Liver (tissue), 9 donors: ENCODE measurements around the gene IRF4. TPM values are rescaled to one million over a fixed set of nuclear protein-coding genes. Genes with fewer than 3 reads are reported as not detected.
A peak's percentile ranks its signal among the peaks of the same experiment; 100 is the strongest.

ENCODE experiments used
- DNase-seq: peaks from one replicate; pipeline ENCODE4 v3.0.0-alpha.2; 2017; ENCODE audit warnings: low spot score
- H3K27ac ChIP-seq, 2 donors: one replicate each; pipeline ENCODE4 v1.7.0; 2013; ENCODE audit warnings: inconsistent platforms in 2 of 2, low read length in 2 of 2, control low read depth in 1 of 2, low read depth in 1 of 2, mild to moderate bottlenecking in 1 of 2
- H3K27me3 ChIP-seq, 4 donors: one replicate each; pipeline versions ENCODE4 v1.6.1 to v1.7.0; 2013; ENCODE audit warnings: low read length in 3 of 4, inconsistent platforms in 1 of 4, mild to moderate bottlenecking in 1 of 4, moderate library complexity in 1 of 4; ENCODE audit not compliant: control insufficient read depth in 4 of 4, insufficient read depth in 4 of 4
- H3K36me3 ChIP-seq, 4 donors: one replicate each; pipeline versions ENCODE4 v1.6.1 to v1.7.0; 2013; ENCODE audit warnings: low read length in 3 of 4, mild to moderate bottlenecking in 3 of 4, low read depth in 1 of 4, moderate library complexity in 1 of 4; ENCODE audit not compliant: control insufficient read depth in 4 of 4, insufficient read depth in 3 of 4
- H3K4me1 ChIP-seq, 4 donors: one replicate each; pipeline versions ENCODE4 v1.6.1 to v1.7.0; 2013; ENCODE audit warnings: low read length in 3 of 4, mild to moderate bottlenecking in 3 of 4, moderate library complexity in 1 of 4; ENCODE audit not compliant: control insufficient read depth in 4 of 4, insufficient read depth in 4 of 4
- H3K4me3 ChIP-seq, 3 donors: one replicate each; pipeline versions ENCODE4 v1.6.1 to v1.7.0; 2013; ENCODE audit warnings: low read length in 3 of 3, control low read depth in 1 of 3, low read depth in 1 of 3, mild to moderate bottlenecking in 1 of 3
- H3K9ac ChIP-seq, 2 donors: one replicate each; pipeline ENCODE4 v1.7.0; 2013; ENCODE audit warnings: low read length in 2 of 2, mild to moderate bottlenecking in 2 of 2, moderate library complexity in 2 of 2, control low read depth in 1 of 2, low read depth in 1 of 2
- H3K9me3 ChIP-seq, 4 donors: one replicate each; pipeline versions ENCODE4 v1.6.1 to v1.7.0; 2013; ENCODE audit warnings: low read length in 3 of 4; ENCODE audit not compliant: control insufficient read depth in 4 of 4
- ATF3 ChIP-seq: IDR thresholded peaks from 2 replicates; pipeline ENCODE4 v1.6.1; 2016; ENCODE audit warnings: antibody characterized with exemption
- CTCF ChIP-seq: fragments of 150-350 bp; IDR thresholded peaks from 2 replicates; pipeline ENCODE4 v1.5.1; 2017; ENCODE audit warnings: improper control_type of control experiment, low read depth, low read length; ENCODE audit not compliant: missing input control
- EGR1 ChIP-seq, 2 donors: IDR thresholded peaks; 2 replicates each; pipeline ENCODE4 v1.6.1; 2016 to 2018; ENCODE audit warnings: antibody characterized with exemption in 2 of 2, low read depth in 2 of 2
- FOXA1 ChIP-seq: IDR thresholded peaks from 2 replicates; pipeline ENCODE4 v1.6.1; 2016; ENCODE audit warnings: antibody characterized with exemption
- FOXA2 ChIP-seq: IDR thresholded peaks from 2 replicates; pipeline ENCODE4 v1.6.1; 2016; ENCODE audit warnings: antibody characterized with exemption
- GABPA ChIP-seq, 2 donors: IDR thresholded peaks in 1 of 2; conservative IDR thresholded peaks in 1 of 2; 2 replicates each; pipeline ENCODE4 v1.6.1; 2016; ENCODE audit warnings: antibody characterized with exemption in 2 of 2, mild to moderate bottlenecking in 1 of 2, moderate library complexity in 1 of 2
- HNF4A ChIP-seq, 2 donors: conservative IDR thresholded peaks; 2 replicates each; pipeline ENCODE4 v1.6.1; 2016; ENCODE audit warnings: antibody characterized with exemption in 2 of 2, mild to moderate bottlenecking in 2 of 2
- HNF4G ChIP-seq: IDR thresholded peaks from 2 replicates; pipeline ENCODE4 v1.6.1; 2016; ENCODE audit warnings: antibody characterized with exemption
- JUND ChIP-seq, 2 donors: IDR thresholded peaks; 2 replicates each; pipeline ENCODE4 v1.6.1; 2016; ENCODE audit warnings: antibody characterized with exemption in 2 of 2
- MAX ChIP-seq: IDR thresholded peaks from 2 replicates; pipeline ENCODE4 v1.6.1; 2016; ENCODE audit warnings: antibody characterized with exemption
- NR2F2 ChIP-seq: IDR thresholded peaks from 2 replicates; pipeline ENCODE4 v1.6.1; 2016; ENCODE audit warnings: antibody characterized with exemption
- RAD21 ChIP-seq, 2 donors: IDR thresholded peaks; 2 replicates each; pipeline ENCODE4 v1.6.1; 2016; ENCODE audit warnings: antibody characterized with exemption in 2 of 2, mild to moderate bottlenecking in 2 of 2
- REST ChIP-seq: IDR thresholded peaks from 2 replicates; pipeline ENCODE4 v1.6.1; 2016; ENCODE audit warnings: antibody characterized with exemption, mild to moderate bottlenecking
- RXRA ChIP-seq, 2 donors: IDR thresholded peaks; 2 replicates each; pipeline ENCODE4 v1.6.1; 2017 to 2018; ENCODE audit warnings: antibody characterized with exemption in 2 of 2, mild to moderate bottlenecking in 1 of 2
- SP1 ChIP-seq: IDR thresholded peaks from 2 replicates; pipeline ENCODE4 v1.6.1; 2018; ENCODE audit warnings: antibody characterized with exemption, mild to moderate bottlenecking
- TAF1 ChIP-seq: conservative IDR thresholded peaks from 2 replicates; pipeline ENCODE4 v1.6.1; 2016; ENCODE audit warnings: antibody characterized with exemption, mild to moderate bottlenecking
- YY1 ChIP-seq: IDR thresholded peaks from 2 replicates; pipeline ENCODE4 v1.6.1; 2016; ENCODE audit warnings: antibody characterized with exemption, mild to moderate bottlenecking
- ZBTB33 ChIP-seq: IDR thresholded peaks from 2 replicates; pipeline ENCODE4 v1.6.1; 2016; ENCODE audit warnings: antibody characterized with exemption
- WGBS: extraction: QIAGEN DNeasy Blood & Tissue Kit; methylation state at CpG from one replicate; pipeline ENCODE4 v1.1.7; 2013; 5-methylcytosine and 5-hydroxymethylcytosine counted together
- polyA plus RNA-seq, 2 donors: library from polyadenylated mRNA; stranded (reverse) in 1 of 2; unstranded in 1 of 2; fragments of 200-250 nt in 1 of 2; fragments of >200 nt in 1 of 2; fragmentation: Nextera tagmentation in 1 of 2; extraction: Ambion mirVana in 1 of 2; gene quantifications; one replicate each; pipeline versions ENCODE4 v1.2.1 to v1.2.3, GENCODE V29; 2013 to 2015
- total RNA-seq, 2 donors: library from RNA; depleted of rRNA; stranded (reverse); fragments of >200 nt; gene quantifications; one replicate each; pipeline ENCODE4 v1.2.3, GENCODE V29; 2014
- donor health status: healthy.
- donor health status: healthy.
- donor health status: healthy.
- donor health status: healthy.
- donor health status: healthy.

The IRF4 gene
- total and polyA plus RNA-seq, 4 donors: 0.68 to 1.6 (median 1.1) TPM

- no peak for TF ChIP-seq ZBTB33
- TF ChIP-seq YY1: no peak
- TF ChIP-seq TAF1: no peak
- TF ChIP-seq HNF4A (conservative IDR thresholded peaks at IDR 0.05): no peak
- TF ChIP-seq MAX: no peak
- TF ChIP-seq RAD21 (IDR thresholded peaks at IDR 0.05): no peak
- TF ChIP-seq RXRA (IDR thresholded peaks at IDR 0.05): no peak
- TF ChIP-seq JUND (IDR thresholded peaks at IDR 0.05): no peak
- no peak for TF ChIP-seq SP1
Observed at GRCh38 chr6:360764-361373, 30.7 kb upstream of the IRF4 start (continued).

- no peak for DNase-seq
- WGBS: 67% methylated on average over 16 of the region's 16 CpGs
- H3K9me3 ChIP-seq: peaks cover 0 to 8% (median 3%) of the 10 kb centered on the region in 4 donors
Observed at GRCh38 chr6:361411-362132, 30.0 kb upstream of the IRF4 start.

More at GRCh38 chr6:361411-362132, 30.0 kb upstream of the IRF4 start:
- Histone ChIP-seq H3K36me3 (no peaks in the 10 kb centered on the region), H3K4me3 (no peak overlapping the region), H3K27ac (peak overlapping the region in 1 of 2 donors; percentile 4), H3K9ac (no peak overlapping the region), H3K27me3 (no peaks in the 10 kb centered on the region), H3K4me1 (peaks cover 2 to 6% (median 5%) of the 10 kb centered on the region in 4 donors)
- no peak for TF ChIP-seq ZBTB33
- no peak for TF ChIP-seq TAF1
- no peak for TF ChIP-seq ATF3
- TF ChIP-seq SP1: peak; percentile 16
- no peak for TF ChIP-seq NR2F2
- TF ChIP-seq CTCF: no peak
- TF ChIP-seq HNF4G: peak; percentile 12
- no peak for TF ChIP-seq JUND (IDR thresholded peaks at IDR 0.05)
- TF ChIP-seq RXRA (IDR thresholded peaks at IDR 0.05): peak in 1 of 2 donors; percentile 72
- TF ChIP-seq YY1: peak; percentile 33
- no peak for TF ChIP-seq EGR1 (IDR thresholded peaks at IDR 0.05; ENCODE audit: low read depth in 2 of 2)
- TF ChIP-seq GABPA (IDR thresholded peaks at IDR 0.05 in 1 of 2, conservative IDR thresholded peaks at IDR 0.05 in 1 of 2): no peak
- TF ChIP-seq MAX: no peak
- TF ChIP-seq FOXA2: peak; percentile 57
- TF ChIP-seq RAD21 (IDR thresholded peaks at IDR 0.05): no peak
- peak; percentile 59 to 72 for TF ChIP-seq HNF4A (conservative IDR thresholded peaks at IDR 0.05)
- TF ChIP-seq FOXA1: no peak
- TF ChIP-seq REST: peak; percentile 12
